Smooth muscle cell (in vitro differentiated cells): ENCODE measurements around the gene KLF7. TPM values are rescaled to one million over a fixed set of nuclear protein-coding genes. Genes with fewer than 3 reads are reported as not detected.

Source experiments
- DNase-seq: peaks from one replicate; lab custom pipeline; 2025; ENCODE audit not compliant: unreplicated experiment; lab: John Stamatoyannopoulos, UW
- H2AFZ ChIP-seq: fragments of 200-600 bp; sonication (generic); 2 replicates; pipeline ENCODE4 v1.6.0; 2016; ENCODE audit warnings: antibody characterized with exemption, low read depth, mild to moderate bottlenecking
- H3F3A ChIP-seq: fragments of 200-600 bp; sonication (generic); 2 replicates; pipeline ENCODE4 v1.6.0; 2017; ENCODE audit warnings: antibody characterized with exemption, low read depth
- H3K27ac ChIP-seq: fragments of 200-600 bp; sonication (generic); 2 replicates; pipeline ENCODE4 v1.5.1; 2016; ENCODE audit warnings: low read depth, mild to moderate bottlenecking
- H3K27me3 ChIP-seq: fragments of 200-600 bp; sonication (generic); 2 replicates; pipeline ENCODE4 v1.6.1; 2016; ENCODE audit warnings: low read depth, mild to moderate bottlenecking
- H3K36me3 ChIP-seq: fragments of 200-600 bp; sonication (generic); 2 replicates; pipeline ENCODE4 v1.5.1; 2016; ENCODE audit warnings: low read depth
- H3K4me1 ChIP-seq: fragments of 200-600 bp; sonication (generic); 2 replicates; pipeline ENCODE4 v1.5.1; 2016; ENCODE audit warnings: low read depth
- H3K4me2 ChIP-seq: fragments of 200-600 bp; sonication (generic); 2 replicates; pipeline ENCODE4 v1.6.0; 2016; ENCODE audit warnings: mild to moderate bottlenecking
- H3K4me3 ChIP-seq: fragments of 200-600 bp; sonication (generic); 2 replicates; pipeline ENCODE4 v1.5.1; 2016; ENCODE audit warnings: mild to moderate bottlenecking
- H3K79me2 ChIP-seq: fragments of 200-600 bp; sonication (generic); 2 replicates; pipeline ENCODE4 v1.6.0; 2016; ENCODE audit warnings: low read depth, mild to moderate bottlenecking
- H3K9ac ChIP-seq: fragments of 200-600 bp; sonication (generic); 2 replicates; pipeline ENCODE4 v1.6.0; 2016; ENCODE audit warnings: low read depth
- H3K9me3 ChIP-seq: fragments of 200-600 bp; sonication (generic); replicated peaks from 2 replicates; pipeline ENCODE4 v1.5.1; 2016; ENCODE audit warnings: low read depth
- H4K20me1 ChIP-seq: fragments of 200-600 bp; sonication (generic); 2 replicates; pipeline ENCODE4 v1.6.0; 2016; ENCODE audit warnings: low read depth
- WGBS: methylation state at CpG from one replicate; pipeline ENCODE4 v1.1.7; 2016; ENCODE audit warnings: low lambda C conversion rate; 5-methylcytosine and 5-hydroxymethylcytosine counted together
- polyA plus RNA-seq: library from polyadenylated mRNA; unstranded; fragments of >200 nt; fragmentation: Nextera tagmentation; extraction: Ambion mirVana; gene quantifications from 2 replicates; pipeline ENCODE4 v1.2.1, GENCODE V29; 2016
- total RNA-seq: library from RNA; depleted of rRNA; stranded (reverse); fragments of >200 nt; gene quantifications from 2 replicates; pipeline ENCODE4 v1.2.3, GENCODE V29; 2014
- TF ChIP-seq, protein P1 (sequence below): fragments of 200-600 bp; sonication (generic); IDR thresholded peaks from 2 replicates; pipeline ENCODE4 v1.5.1; 2017; ENCODE audit warnings: borderline replicate concordance, mild to moderate bottlenecking, antibody characterized with exemption; ENCODE audit not compliant: insufficient read depth, poor library complexity, severe bottlenecking

KLF7 gene
- total and polyA plus RNA-seq, 2 experiments from 2014 or later = 12.7 to 27.6 TPM

DNA sequence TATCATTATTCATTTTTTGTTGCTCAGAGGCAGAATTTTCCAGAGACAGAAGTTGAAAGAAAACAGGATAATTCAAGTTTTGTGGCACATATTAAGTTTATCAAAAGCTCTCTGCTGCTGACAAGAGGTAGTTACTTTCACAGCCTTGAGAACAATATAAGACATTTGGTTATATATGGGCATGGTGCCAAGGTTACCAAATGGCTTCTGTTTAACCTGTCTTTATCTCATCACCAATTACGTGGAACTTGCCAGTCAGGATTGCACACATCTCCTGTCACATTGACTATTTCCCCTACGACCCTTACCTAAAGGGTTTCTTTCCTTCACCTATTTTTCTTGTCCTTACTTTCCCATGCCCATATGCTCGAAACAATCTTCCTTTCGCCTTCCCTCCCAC, 35.9 kb downstream of the KLF7 start:
- H3K27ac ChIP-seq = no peak overlapping the region
- H3K9me3 ChIP-seq = no peaks in the 10 kb centered on the region
- peaks cover 99% of the 10 kb centered on the region for H3K79me2 ChIP-seq
- no peaks in the 10 kb centered on the region for H3K36me3 ChIP-seq
- peaks cover 100% of the 10 kb centered on the region for H4K20me1 ChIP-seq
- H3K4me2 ChIP-seq = no peak overlapping the region
- H3K27me3 ChIP-seq = no peaks in the 10 kb centered on the region
- 93% methylated on average over 4 of the region's 4 CpGs for WGBS
- peaks cover 24% of the 10 kb centered on the region for H3K4me1 ChIP-seq
- peaks cover 3% of the 10 kb centered on the region for H3F3A ChIP-seq
- H2AFZ ChIP-seq = no peak overlapping the region
- no peak overlapping the region for H3K4me3 ChIP-seq
- no peak overlapping the region for H3K9ac ChIP-seq
- DNase-seq = no peak
- TF ChIP-seq, protein P1, sequence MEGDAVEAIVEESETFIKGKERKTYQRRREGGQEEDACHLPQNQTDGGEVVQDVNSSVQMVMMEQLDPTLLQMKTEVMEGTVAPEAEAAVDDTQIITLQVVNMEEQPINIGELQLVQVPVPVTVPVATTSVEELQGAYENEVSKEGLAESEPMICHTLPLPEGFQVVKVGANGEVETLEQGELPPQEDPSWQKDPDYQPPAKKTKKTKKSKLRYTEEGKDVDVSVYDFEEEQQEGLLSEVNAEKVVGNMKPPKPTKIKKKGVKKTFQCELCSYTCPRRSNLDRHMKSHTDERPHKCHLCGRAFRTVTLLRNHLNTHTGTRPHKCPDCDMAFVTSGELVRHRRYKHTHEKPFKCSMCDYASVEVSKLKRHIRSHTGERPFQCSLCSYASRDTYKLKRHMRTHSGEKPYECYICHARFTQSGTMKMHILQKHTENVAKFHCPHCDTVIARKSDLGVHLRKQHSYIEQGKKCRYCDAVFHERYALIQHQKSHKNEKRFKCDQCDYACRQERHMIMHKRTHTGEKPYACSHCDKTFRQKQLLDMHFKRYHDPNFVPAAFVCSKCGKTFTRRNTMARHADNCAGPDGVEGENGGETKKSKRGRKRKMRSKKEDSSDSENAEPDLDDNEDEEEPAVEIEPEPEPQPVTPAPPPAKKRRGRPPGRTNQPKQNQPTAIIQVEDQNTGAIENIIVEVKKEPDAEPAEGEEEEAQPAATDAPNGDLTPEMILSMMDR = no peak

DNA sequence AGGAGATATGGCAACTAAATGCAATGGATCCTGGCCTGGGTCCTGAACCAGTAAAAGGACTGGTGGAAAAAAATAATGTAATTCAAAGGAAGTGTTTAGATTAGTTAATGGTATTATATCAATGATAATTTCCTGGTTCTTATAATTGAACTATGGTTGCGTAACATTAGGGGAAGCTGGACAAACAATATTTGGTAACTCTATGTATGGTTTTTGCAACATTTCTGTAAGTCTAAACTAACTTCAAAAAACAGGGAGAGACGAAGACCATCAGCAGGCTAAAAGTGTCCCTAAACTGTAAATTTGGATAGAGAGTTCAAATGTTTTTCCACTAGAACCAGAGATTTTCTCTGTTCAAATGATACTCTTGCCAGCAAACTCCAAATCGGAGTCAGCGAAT, 36.9 kb downstream of the KLF7 start:
- Histone ChIP-seq H3K36me3 (no peaks in the 10 kb centered on the region), H3K4me1 (peaks cover 16% of the 10 kb centered on the region), H3K4me3 (no peak overlapping the region), H2AFZ (no peak overlapping the region), H3K9ac (no peak overlapping the region), H3K27ac (no peak overlapping the region), H3K27me3 (no peaks in the 10 kb centered on the region), H3K4me2 (no peak overlapping the region), H3K79me2 (peaks cover 90% of the 10 kb centered on the region), H4K20me1 (peaks cover 100% of the 10 kb centered on the region), H3F3A (no peaks in the 10 kb centered on the region), H3K9me3 (no peaks in the 10 kb centered on the region)
- WGBS = 95% methylated on average over 4 of the region's 4 CpGs
- TF ChIP-seq, protein P1 = no peak
- DNase-seq = no peak

DNA sequence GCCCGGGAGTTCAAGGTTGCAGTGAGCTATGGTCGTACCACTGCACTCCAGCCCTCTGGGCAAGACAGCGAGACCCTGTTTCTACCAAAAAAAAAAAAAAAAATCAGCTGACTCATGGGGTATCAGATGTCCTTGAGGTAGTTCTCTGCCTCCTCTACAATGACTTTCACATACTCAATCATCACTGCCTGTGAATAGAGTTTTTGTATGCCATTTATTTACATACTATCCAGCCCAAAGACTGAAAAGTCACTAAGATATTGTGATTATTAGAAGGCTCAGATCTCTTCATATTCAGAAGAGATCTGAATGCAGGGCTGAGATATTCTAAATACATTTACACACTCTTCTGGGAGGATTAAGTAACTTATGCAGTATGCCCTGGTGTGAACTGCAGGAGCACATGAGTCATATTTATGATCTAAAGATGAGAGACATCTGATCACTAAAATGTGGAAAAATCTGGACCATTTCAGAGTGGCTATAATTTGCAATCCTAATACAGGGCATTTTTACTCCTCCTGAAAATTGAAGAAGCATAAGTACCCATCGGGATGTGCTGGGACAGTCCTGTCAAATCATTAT, 38.9 kb downstream of the KLF7 start:
- Histone ChIP-seq H2AFZ (no peak overlapping the region), H3K4me3 (no peak overlapping the region), H3K79me2 (peaks cover 79% of the 10 kb centered on the region), H3K4me1 (peaks cover 8% of the 10 kb centered on the region), H3K27me3 (no peaks in the 10 kb centered on the region), H4K20me1 (peaks cover 100% of the 10 kb centered on the region), H3K36me3 (no peaks in the 10 kb centered on the region), H3K9ac (no peak overlapping the region), H3K27ac (no peak overlapping the region), H3F3A (no peaks in the 10 kb centered on the region), H3K9me3 (no peaks in the 10 kb centered on the region), H3K4me2 (no peak overlapping the region)
- no peak for DNase-seq
- TF ChIP-seq, protein P1 = no peak
- WGBS = 81% methylated on average over 4 of the region's 4 CpGs

DNA sequence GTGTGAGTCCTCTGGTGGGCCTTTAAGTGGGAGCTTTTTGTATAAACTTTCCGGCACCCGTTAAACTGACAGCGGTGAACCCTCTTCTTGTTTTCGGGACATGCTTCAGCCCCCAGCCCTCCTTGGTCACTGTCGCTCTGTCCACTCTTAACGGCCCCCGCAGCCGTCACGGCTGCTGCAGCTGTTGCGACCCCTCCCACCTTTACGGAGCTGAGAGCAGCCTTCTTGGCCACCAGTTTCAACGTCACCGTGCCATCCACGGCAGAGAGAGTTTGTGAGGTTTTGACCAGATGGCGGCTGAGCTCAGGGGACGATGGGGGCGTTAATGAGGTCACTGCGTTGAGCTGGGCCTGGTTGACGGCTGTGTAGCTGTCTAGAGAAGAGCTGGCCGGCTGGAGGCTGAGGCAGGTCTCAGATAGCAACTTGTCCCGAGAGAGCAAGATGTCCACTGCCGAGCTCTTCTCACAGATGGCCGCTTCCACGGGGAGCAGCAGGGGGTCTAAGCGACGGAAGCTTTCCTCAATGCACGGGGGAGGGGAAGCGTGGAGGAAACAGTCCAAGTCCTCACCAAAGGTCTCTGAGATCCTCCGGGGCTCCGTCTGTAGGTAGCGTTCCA, 41.9 kb downstream of the KLF7 start:
- Histone ChIP-seq H3K36me3 (no peaks in the 10 kb centered on the region), H4K20me1 (peaks cover 99% of the 10 kb centered on the region), H3K27me3 (no peaks in the 10 kb centered on the region), H2AFZ (no peak overlapping the region), H3K27ac (no peak overlapping the region), H3K4me2 (no peak overlapping the region), H3K4me3 (no peak overlapping the region), H3F3A (peaks cover 3% of the 10 kb centered on the region), H3K9ac (no peak overlapping the region), H3K4me1 (peaks cover 8% of the 10 kb centered on the region), H3K9me3 (no peaks in the 10 kb centered on the region), H3K79me2 (peaks cover 79% of the 10 kb centered on the region)
- DNase-seq = no peak
- 94% methylated on average over 31 of the region's 31 CpGs for WGBS
- TF ChIP-seq, protein P1 = no peak
